Uterus (tissue), 4 donors: Measurements from ENCODE around the gene NACC2. TPM values are rescaled to one million over a fixed set of nuclear protein-coding genes. Genes with fewer than 3 reads are reported as not detected.
"Not testable (repeated sequence)": the region's sequence is repeated elsewhere in the genome, so short reads cannot be mapped to it uniquely, and the experiment has no call there.

Experiments used
- DNase-seq, 2 donors: peaks; one replicate each; pipeline ENCODE4 v3.0.0-alpha.2; 2019 to 2020
- H3K27ac ChIP-seq, 2 donors: fragments of 200-600 bp; sonication (generic); 1 replicate in 1 of 2; 2 replicates in 1 of 2; pipeline ENCODE4 v1.5.1; 2016 to 2018
- H3K27me3 ChIP-seq, 2 donors: fragments of 200-600 bp; sonication (generic); one replicate each; pipeline ENCODE4 v1.5.1; 2018 to 2019; ENCODE audit warnings: control low read depth in 1 of 2
- H3K36me3 ChIP-seq, 2 donors: fragments of 200-600 bp; sonication (generic); one replicate each; pipeline ENCODE4 v1.5.1; 2019; ENCODE audit warnings: control low read depth in 1 of 2
- H3K4me1 ChIP-seq, 2 donors: fragments of 200-600 bp; sonication (generic); one replicate each; pipeline ENCODE4 v1.5.1; 2018 to 2019; ENCODE audit warnings: control low read depth in 1 of 2
- H3K4me3 ChIP-seq, 2 donors: fragments of 200-600 bp; sonication (generic); 1 replicate in 1 of 2; 2 replicates in 1 of 2; pipeline ENCODE4 v1.5.1; 2018 to 2019; ENCODE audit warnings: mild to moderate bottlenecking in 1 of 2
- H3K9me3 ChIP-seq, 2 donors: fragments of 200-600 bp; sonication (generic); one replicate each; pipeline ENCODE4 v1.5.1; 2019; ENCODE audit warnings: control low read depth in 1 of 2
- CTCF ChIP-seq, 4 experiments: fragments of 200-600 bp in 2 of 4; fragments of 450-650 bp in 2 of 4; sonication (generic) in 2 of 4; IDR thresholded peaks; one replicate each; pipeline ENCODE4 v1.5.1; 2016 to 2019; ENCODE audit warnings: antibody characterized with exemption in 4 of 4, mild to moderate bottlenecking in 2 of 4, moderate library complexity in 1 of 4
- POLR2A ChIP-seq, 2 donors: fragments of 450-650 bp; IDR thresholded peaks; one replicate each; pipeline ENCODE4 v1.6.1; 2016; ENCODE audit warnings: antibody characterized with exemption in 2 of 2, mild to moderate bottlenecking in 1 of 2, moderate library complexity in 1 of 2
- intact Hi-C: fragments of 100-400 bp; cut with DNase I; formaldehyde crosslinking; loops from one replicate; pipeline ENCODE4 v1.15.1; 2023; ENCODE audit warnings: low total_unique reads
- total RNA-seq, 4 donors: library from RNA; depleted of rRNA in 3 of 4; stranded (reverse); fragments of >200 nt in 3 of 4; gene quantifications; one replicate each; pipeline versions ENCODE4 v1.1.0 to v1.2.4, GENCODE V29; 2014 to 2023
- donor health status: DM: yes; HTN: yes; CAD: no.

Gene NACC2
- total RNA-seq, 4 donors from 2014 or later, result 8.2 to 57.5 (median 19.1) TPM

- H3K27ac ChIP-seq, result no peak overlapping the region
- no peaks in the 10 kb centered on the region for H3K36me3 ChIP-seq
- TF ChIP-seq CTCF (IDR thresholded peaks at IDR 0.05), result no peak
- TF ChIP-seq POLR2A (IDR thresholded peaks at IDR 0.05), result no peak
- no peak for DNase-seq
- peaks cover 0 to 7% of the 10 kb centered on the region in 2 donors for H3K4me1 ChIP-seq
- H3K27me3 ChIP-seq, result no peaks in the 10 kb centered on the region
- H3K9me3 ChIP-seq, result no peaks in the 10 kb centered on the region
- intact Hi-C loops, result no loop called here
- H3K4me3 ChIP-seq, result no peak overlapping the region
These were observed 8.8 kb upstream of the NACC2 start for GRCh38 chr9:136103651-136104487.

- H3K4me3 ChIP-seq, H3K9me3 ChIP-seq, DNase-seq, H3K4me1 ChIP-seq, intact Hi-C loops, H3K27ac ChIP-seq, H3K27me3 ChIP-seq, H3K36me3 ChIP-seq: not testable (repeated sequence)
These were observed 6.6 kb upstream of the NACC2 start for GRCh38 chr9:136101615-136102074.

- Histone ChIP-seq H3K4me1 (peaks cover 0 to 8% of the 10 kb centered on the region in 2 donors), H3K9me3 (no peaks in the 10 kb centered on the region), H3K27me3 (no peaks in the 10 kb centered on the region), H3K36me3 (no peaks in the 10 kb centered on the region), H3K27ac (no peak overlapping the region), H3K4me3 (no peak overlapping the region)
- no peak for DNase-seq
- TF ChIP-seq CTCF (IDR thresholded peaks at IDR 0.05), result no peak
- TF ChIP-seq POLR2A (IDR thresholded peaks at IDR 0.05), result no peak
- intact Hi-C loops, result no loop called here
These were observed 5.9 kb upstream of the NACC2 start for GRCh38 chr9:136100700-136101614.

GRCh38 chr9:136099542-136099941 lies 4.5 kb upstream of the NACC2 start:
- H3K9me3 ChIP-seq, result no peaks in the 10 kb centered on the region
- H3K27me3 ChIP-seq, result no peaks in the 10 kb centered on the region
- intact Hi-C loops, result no loop called here
- TF ChIP-seq POLR2A (IDR thresholded peaks at IDR 0.05) (no peak), CTCF (IDR thresholded peaks at IDR 0.05) (no peak)
- H3K36me3 ChIP-seq, result no peaks in the 10 kb centered on the region
- no peak overlapping the region for H3K4me3 ChIP-seq
- peaks cover 0 to 5% of the 10 kb centered on the region in 2 donors for H3K4me1 ChIP-seq
- no peak for DNase-seq
- no peak overlapping the region for H3K27ac ChIP-seq

- Histone ChIP-seq H3K27me3 (no peaks in the 10 kb centered on the region), H3K4me3 (no peak overlapping the region), H3K36me3 (no peaks in the 10 kb centered on the region), H3K9me3 (no peaks in the 10 kb centered on the region), H3K4me1 (peaks cover 0 to 5% of the 10 kb centered on the region in 2 donors), H3K27ac (no peak overlapping the region)
- intact Hi-C loops, result no loop called here
- TF ChIP-seq POLR2A (IDR thresholded peaks at IDR 0.05) (no peak), CTCF (IDR thresholded peaks at IDR 0.05) (no peak)
- DNase-seq, result no peak
These were observed 3.8 kb upstream of the NACC2 start for GRCh38 chr9:136098844-136099243.
